ENCODE measurements around the gene SARDH. TPM values are rescaled to one million over a fixed set of nuclear protein-coding genes. Genes with fewer than 3 reads are reported as not detected.

SARDH gene
- total and polyA plus RNA-seq, 9 donors: 4.9 to 7.1 (median 5.7) TPM

GRCh38 chr9:133775951-133776905 is 38.1 kb upstream of the SARDH start:
- Histone ChIP-seq H3K4me3 (ENCODE audit: low read length) (no peak overlapping the region), H3K4me1 (ENCODE audit: control insufficient read depth, insufficient read depth, low read length) (no peaks in the 10 kb centered on the region), H3K9me3 (replicated peaks; ENCODE audit: control insufficient read depth, low read depth, low read length) (peaks cover 9% of the 10 kb centered on the region), H3K27me3 (ENCODE audit: control insufficient read depth, insufficient read depth, low read length) (no peaks in the 10 kb centered on the region), H3K36me3 (ENCODE audit: control insufficient read depth, insufficient read depth, low read length) (peaks cover 60% of the 10 kb centered on the region), H3K27ac (ENCODE audit: low read length) (no peak overlapping the region)
- DNase-seq: no peak
- WGBS (ENCODE audit: insufficient coverage): 92% methylated on average over 24 of the region's 27 CpGs

DNA sequence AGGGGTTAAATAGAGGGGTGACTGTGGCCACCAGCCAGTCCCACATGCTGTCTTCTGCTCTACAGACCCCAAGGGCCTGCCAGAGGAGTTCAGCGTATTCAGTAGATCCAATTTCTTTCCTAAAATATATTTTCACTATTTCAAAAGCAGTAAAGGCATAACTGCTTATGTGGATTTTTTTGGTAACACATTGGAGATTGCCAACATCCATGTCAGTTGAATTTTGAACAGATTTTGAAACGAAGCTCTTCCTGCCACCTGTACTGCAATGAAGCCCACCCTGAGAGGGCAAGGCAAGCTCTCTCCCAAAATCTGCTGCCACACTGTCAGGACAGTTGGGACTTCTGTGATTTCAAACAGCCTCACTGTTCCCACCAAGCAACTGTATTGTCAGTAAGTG is 37.1 kb upstream of the SARDH start:
- 100% methylated on average over 1 of the region's 2 CpGs for WGBS (ENCODE audit: insufficient coverage)
- no peak overlapping the region for H3K4me3 ChIP-seq (ENCODE audit: low read length)
- peaks cover 58% of the 10 kb centered on the region for H3K36me3 ChIP-seq (ENCODE audit: control insufficient read depth, insufficient read depth, low read length)
- H3K27me3 ChIP-seq (ENCODE audit: control insufficient read depth, insufficient read depth, low read length): no peaks in the 10 kb centered on the region
- H3K4me1 ChIP-seq (ENCODE audit: control insufficient read depth, insufficient read depth, low read length): no peaks in the 10 kb centered on the region
- peaks cover 9% of the 10 kb centered on the region for H3K9me3 ChIP-seq (replicated peaks; ENCODE audit: control insufficient read depth, low read depth, low read length)
- no peak for DNase-seq
- H3K27ac ChIP-seq (ENCODE audit: low read length): no peak overlapping the region

- Histone ChIP-seq H3K36me3 (ENCODE audit: control insufficient read depth, insufficient read depth, low read length) (peaks cover 60% of the 10 kb centered on the region), H3K27ac (ENCODE audit: low read length) (no peak overlapping the region), H3K4me1 (ENCODE audit: control insufficient read depth, insufficient read depth, low read length) (no peaks in the 10 kb centered on the region), H3K4me3 (ENCODE audit: low read length) (no peak overlapping the region), H3K9me3 (replicated peaks; ENCODE audit: control insufficient read depth, low read depth, low read length) (peaks cover 9% of the 10 kb centered on the region), H3K27me3 (ENCODE audit: control insufficient read depth, insufficient read depth, low read length) (no peaks in the 10 kb centered on the region)
- no peak for DNase-seq
- 94% methylated on average over 14 of the region's 16 CpGs for WGBS (ENCODE audit: insufficient coverage)
Measured at GRCh38 chr9:133774799-133775198, 36.6 kb upstream of the SARDH start.

DNA sequence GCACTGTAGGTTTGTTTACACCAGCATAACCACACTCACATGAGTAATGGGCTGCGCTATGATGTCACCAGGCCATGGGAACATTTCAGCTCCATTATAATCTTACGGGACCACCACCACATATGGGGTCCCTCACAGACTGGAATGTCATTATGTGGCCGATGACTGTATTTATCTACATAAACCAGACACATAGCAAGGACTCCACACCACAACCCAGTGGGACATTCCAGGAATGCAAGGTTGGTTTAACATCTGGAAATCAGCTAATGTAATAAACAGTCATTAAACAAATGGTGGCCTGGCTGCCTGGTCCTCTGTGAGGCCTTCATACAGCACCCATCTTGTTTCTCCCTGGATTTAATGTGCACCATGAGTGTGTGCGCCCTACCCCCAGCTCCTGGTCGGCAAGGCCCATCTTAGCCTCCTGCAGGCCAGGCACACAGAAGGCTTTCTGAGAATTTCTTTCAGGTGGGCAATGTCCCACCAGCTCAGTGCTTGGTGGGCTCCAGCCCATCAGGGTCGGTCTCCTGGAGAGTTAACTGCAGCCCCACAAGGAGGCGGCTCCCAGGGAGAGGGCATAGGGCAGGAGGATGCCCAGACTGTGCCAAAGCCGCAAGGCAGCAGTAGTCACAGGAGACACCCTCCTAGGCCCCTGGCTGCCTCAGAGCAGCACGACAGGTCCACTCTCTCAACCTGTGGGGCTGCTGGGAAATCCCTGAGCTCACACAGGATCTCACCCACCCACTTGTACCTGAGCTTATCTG is 35.9 kb upstream of the SARDH start:
- Histone ChIP-seq H3K4me1 (ENCODE audit: control insufficient read depth, insufficient read depth, low read length) (no peaks in the 10 kb centered on the region), H3K27me3 (ENCODE audit: control insufficient read depth, insufficient read depth, low read length) (no peaks in the 10 kb centered on the region), H3K4me3 (ENCODE audit: low read length) (no peak overlapping the region), H3K36me3 (ENCODE audit: control insufficient read depth, insufficient read depth, low read length) (peaks cover 58% of the 10 kb centered on the region), H3K27ac (ENCODE audit: low read length) (no peak overlapping the region), H3K9me3 (replicated peaks; ENCODE audit: control insufficient read depth, low read depth, low read length) (peaks cover 9% of the 10 kb centered on the region)
- peak; percentile 75 for DNase-seq
- 86% methylated on average over 7 of the region's 9 CpGs for WGBS (ENCODE audit: insufficient coverage)

GRCh38 chr9:133772581-133772980 is 34.4 kb upstream of the SARDH start:
- Histone ChIP-seq H3K9me3 (replicated peaks; ENCODE audit: control insufficient read depth, low read depth, low read length) (peaks cover 16% of the 10 kb centered on the region), H3K4me1 (ENCODE audit: control insufficient read depth, insufficient read depth, low read length) (no peaks in the 10 kb centered on the region), H3K4me3 (ENCODE audit: low read length) (no peak overlapping the region), H3K27ac (ENCODE audit: low read length) (no peak overlapping the region), H3K27me3 (ENCODE audit: control insufficient read depth, insufficient read depth, low read length) (no peaks in the 10 kb centered on the region), H3K36me3 (ENCODE audit: control insufficient read depth, insufficient read depth, low read length) (peaks cover 71% of the 10 kb centered on the region)
- 100% methylated on average over 4 of the region's 7 CpGs for WGBS (ENCODE audit: insufficient coverage)
- DNase-seq: no peak

GRCh38 chr9:133771486-133772482 is 33.6 kb upstream of the SARDH start:
- peaks cover 22% of the 10 kb centered on the region for H3K9me3 ChIP-seq (replicated peaks; ENCODE audit: control insufficient read depth, low read depth, low read length)
- DNase-seq: no peak
- WGBS (ENCODE audit: insufficient coverage): 84% methylated on average over 23 of the region's 26 CpGs
- H3K27me3 ChIP-seq (ENCODE audit: control insufficient read depth, insufficient read depth, low read length): no peaks in the 10 kb centered on the region
- peaks cover 69% of the 10 kb centered on the region for H3K36me3 ChIP-seq (ENCODE audit: control insufficient read depth, insufficient read depth, low read length)
- H3K27ac ChIP-seq (ENCODE audit: low read length): no peak overlapping the region
- no peak overlapping the region for H3K4me3 ChIP-seq (ENCODE audit: low read length)
- H3K4me1 ChIP-seq (ENCODE audit: control insufficient read depth, insufficient read depth, low read length): no peaks in the 10 kb centered on the region

- H3K36me3 ChIP-seq (ENCODE audit: control insufficient read depth, insufficient read depth, low read length): peaks cover 53% of the 10 kb centered on the region
Measured at GRCh38 chr9:133770076-133770777, 32.1 kb upstream of the SARDH start.

DNA sequence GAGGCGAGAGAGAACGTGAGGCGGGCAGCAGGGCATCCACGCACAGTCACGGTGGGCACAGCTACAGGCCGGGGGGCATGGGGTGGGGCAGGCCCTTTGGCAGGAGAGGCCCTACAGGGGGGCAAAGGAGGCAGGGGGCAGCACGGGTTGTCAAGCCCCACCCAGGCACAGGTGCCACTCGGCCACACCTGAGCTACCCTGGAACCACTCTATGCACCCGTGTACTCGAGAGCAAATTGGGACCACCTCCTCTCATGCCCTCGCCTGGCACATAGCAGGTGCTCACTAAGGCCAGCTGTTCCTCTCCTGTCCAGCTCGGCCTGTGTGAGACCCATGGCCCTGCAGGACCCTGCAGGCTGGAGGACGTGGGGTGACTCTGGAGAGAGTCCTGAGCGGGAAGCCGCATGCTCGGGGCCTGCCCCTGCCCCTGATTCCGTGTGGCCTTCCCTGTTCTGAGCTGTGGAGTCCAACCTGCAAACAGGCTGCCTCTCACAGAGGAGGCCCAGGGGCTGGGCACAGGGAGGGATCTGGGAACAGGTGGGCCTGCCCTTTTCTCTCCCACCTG is 31.4 kb upstream of the SARDH start:
- no peak overlapping the region for H3K27ac ChIP-seq (ENCODE audit: low read length)
- H3K4me1 ChIP-seq (ENCODE audit: control insufficient read depth, insufficient read depth, low read length): no peaks in the 10 kb centered on the region
- H3K9me3 ChIP-seq (replicated peaks; ENCODE audit: control insufficient read depth, low read depth, low read length): peaks cover 20% of the 10 kb centered on the region
- DNase-seq: no peak
- peaks cover 47% of the 10 kb centered on the region for H3K36me3 ChIP-seq (ENCODE audit: control insufficient read depth, insufficient read depth, low read length)
- 85% methylated on average over 16 of the region's 17 CpGs for whole genome bisulfite sequencing (ENCODE audit: insufficient coverage)
- H3K27me3 ChIP-seq (ENCODE audit: control insufficient read depth, insufficient read depth, low read length): no peaks in the 10 kb centered on the region
- H3K4me3 ChIP-seq (ENCODE audit: low read length): no peak overlapping the region

More at GRCh38 chr9:133770076-133770777, 32.1 kb upstream of the SARDH start:
- no peaks in the 10 kb centered on the region for H3K27me3 ChIP-seq (ENCODE audit: control insufficient read depth, insufficient read depth, low read length)
- no peak for DNase-seq
- H3K4me1 ChIP-seq (ENCODE audit: control insufficient read depth, insufficient read depth, low read length): no peaks in the 10 kb centered on the region
- H3K4me3 ChIP-seq (ENCODE audit: low read length): no peak overlapping the region
- H3K27ac ChIP-seq (ENCODE audit: low read length): no peak overlapping the region
- whole genome bisulfite sequencing (ENCODE audit: insufficient coverage): 88% methylated on average over 13 of the region's 16 CpGs
- H3K9me3 ChIP-seq (replicated peaks; ENCODE audit: control insufficient read depth, low read depth, low read length): peaks cover 22% of the 10 kb centered on the region
